ENCODE results near the gene LTBP1. TPM values are rescaled to one million over a fixed set of nuclear protein-coding genes. Genes with fewer than 3 reads are reported as not detected.

LTBP1 gene
- total and polyA plus RNA-seq, 2 experiments from 2014 or later, result 15.7 to 49.8 TPM

DNA sequence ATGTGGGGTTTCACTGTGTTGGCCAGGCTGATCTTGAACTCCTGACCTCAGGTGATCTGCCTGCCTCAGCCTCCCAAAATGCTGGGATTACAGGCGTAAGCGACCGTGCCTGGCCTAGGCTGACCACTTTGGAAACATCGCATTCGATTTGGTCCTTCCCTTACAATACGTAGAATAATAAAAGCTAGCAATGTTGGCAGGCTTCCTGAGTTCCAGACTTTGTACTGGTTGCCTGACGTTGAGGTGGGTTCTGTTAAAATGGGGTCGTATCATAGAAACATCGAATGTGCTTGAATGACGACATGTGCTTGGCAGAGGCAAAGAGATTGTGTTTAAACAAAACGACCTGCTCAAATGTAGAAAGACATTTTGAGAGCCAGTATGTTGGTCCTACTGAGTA, 56.1 kb downstream of the LTBP1 start (continued):
- TF ChIP-seq, protein P1, sequence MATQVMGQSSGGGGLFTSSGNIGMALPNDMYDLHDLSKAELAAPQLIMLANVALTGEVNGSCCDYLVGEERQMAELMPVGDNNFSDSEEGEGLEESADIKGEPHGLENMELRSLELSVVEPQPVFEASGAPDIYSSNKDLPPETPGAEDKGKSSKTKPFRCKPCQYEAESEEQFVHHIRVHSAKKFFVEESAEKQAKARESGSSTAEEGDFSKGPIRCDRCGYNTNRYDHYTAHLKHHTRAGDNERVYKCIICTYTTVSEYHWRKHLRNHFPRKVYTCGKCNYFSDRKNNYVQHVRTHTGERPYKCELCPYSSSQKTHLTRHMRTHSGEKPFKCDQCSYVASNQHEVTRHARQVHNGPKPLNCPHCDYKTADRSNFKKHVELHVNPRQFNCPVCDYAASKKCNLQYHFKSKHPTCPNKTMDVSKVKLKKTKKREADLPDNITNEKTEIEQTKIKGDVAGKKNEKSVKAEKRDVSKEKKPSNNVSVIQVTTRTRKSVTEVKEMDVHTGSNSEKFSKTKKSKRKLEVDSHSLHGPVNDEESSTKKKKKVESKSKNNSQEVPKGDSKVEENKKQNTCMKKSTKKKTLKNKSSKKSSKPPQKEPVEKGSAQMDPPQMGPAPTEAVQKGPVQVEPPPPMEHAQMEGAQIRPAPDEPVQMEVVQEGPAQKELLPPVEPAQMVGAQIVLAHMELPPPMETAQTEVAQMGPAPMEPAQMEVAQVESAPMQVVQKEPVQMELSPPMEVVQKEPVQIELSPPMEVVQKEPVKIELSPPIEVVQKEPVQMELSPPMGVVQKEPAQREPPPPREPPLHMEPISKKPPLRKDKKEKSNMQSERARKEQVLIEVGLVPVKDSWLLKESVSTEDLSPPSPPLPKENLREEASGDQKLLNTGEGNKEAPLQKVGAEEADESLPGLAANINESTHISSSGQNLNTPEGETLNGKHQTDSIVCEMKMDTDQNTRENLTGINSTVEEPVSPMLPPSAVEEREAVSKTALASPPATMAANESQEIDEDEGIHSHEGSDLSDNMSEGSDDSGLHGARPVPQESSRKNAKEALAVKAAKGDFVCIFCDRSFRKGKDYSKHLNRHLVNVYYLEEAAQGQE (IDR thresholded peaks at IDR 0.05; ENCODE audit: unreplicated experiment), result no peak
- TF ChIP-seq ZNF331 (CRISPR knock-in tag; IDR thresholded peaks at IDR 0.05; ENCODE audit: low read depth) (no peak), NANOG (IDR thresholded peaks at IDR 0.05; ENCODE audit: borderline replicate concordance) (no peak), JUNB (IDR thresholded peaks at IDR 0.05; ENCODE audit: unreplicated experiment) (no peak)

DNA sequence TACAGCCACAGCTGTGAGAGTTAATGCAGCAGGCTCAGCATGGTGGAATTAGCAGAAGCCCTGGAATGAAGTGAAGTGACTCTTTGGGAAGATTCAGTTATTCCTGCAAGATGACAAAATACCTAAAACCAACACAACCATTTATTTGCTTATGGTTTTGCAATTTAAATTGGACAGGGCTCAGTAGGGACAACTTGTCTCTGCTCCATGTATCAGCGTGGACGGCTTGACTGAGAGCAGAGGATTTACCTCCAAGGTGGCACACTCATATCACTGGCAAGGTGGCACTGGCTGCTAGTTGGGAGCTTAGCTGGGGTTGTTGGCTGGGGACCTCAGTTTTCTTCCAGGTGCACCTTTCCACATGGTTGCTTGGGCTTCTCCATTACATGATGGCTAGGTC, 58.3 kb downstream of the LTBP1 start:
- H3K9me3 Mint-ChIP-seq, result no peaks in the 10 kb centered on the region
- no peak overlapping the region for H3K27ac ChIP-seq (ENCODE audit: low read depth)
- no peaks in the 10 kb centered on the region for H3K27me3 ChIP-seq (ENCODE audit: insufficient read depth)
- no peaks in the 10 kb centered on the region; the same call in 2 of the 3 replicates for H3K4me1 Mint-ChIP-seq
- no peak overlapping the region for H2AFZ ChIP-seq
- H4K20me1 ChIP-seq (replicated peaks; ENCODE audit: insufficient read depth), result no peaks in the 10 kb centered on the region
- DNase-seq (ENCODE audit: low spot score) (no peak), ATAC-seq (no peak)
- H3K27me3 Mint-ChIP-seq (ENCODE audit: insufficient read depth, low read depth, poor library complexity), result peaks cover 5% of the 10 kb centered on the region
- H3K4me2 ChIP-seq, result no peak overlapping the region
- TF ChIP-seq STAT1 (IDR thresholded peaks at IDR 0.05; ENCODE audit: unreplicated experiment), result no peak
- TF ChIP-seq, protein P2, sequence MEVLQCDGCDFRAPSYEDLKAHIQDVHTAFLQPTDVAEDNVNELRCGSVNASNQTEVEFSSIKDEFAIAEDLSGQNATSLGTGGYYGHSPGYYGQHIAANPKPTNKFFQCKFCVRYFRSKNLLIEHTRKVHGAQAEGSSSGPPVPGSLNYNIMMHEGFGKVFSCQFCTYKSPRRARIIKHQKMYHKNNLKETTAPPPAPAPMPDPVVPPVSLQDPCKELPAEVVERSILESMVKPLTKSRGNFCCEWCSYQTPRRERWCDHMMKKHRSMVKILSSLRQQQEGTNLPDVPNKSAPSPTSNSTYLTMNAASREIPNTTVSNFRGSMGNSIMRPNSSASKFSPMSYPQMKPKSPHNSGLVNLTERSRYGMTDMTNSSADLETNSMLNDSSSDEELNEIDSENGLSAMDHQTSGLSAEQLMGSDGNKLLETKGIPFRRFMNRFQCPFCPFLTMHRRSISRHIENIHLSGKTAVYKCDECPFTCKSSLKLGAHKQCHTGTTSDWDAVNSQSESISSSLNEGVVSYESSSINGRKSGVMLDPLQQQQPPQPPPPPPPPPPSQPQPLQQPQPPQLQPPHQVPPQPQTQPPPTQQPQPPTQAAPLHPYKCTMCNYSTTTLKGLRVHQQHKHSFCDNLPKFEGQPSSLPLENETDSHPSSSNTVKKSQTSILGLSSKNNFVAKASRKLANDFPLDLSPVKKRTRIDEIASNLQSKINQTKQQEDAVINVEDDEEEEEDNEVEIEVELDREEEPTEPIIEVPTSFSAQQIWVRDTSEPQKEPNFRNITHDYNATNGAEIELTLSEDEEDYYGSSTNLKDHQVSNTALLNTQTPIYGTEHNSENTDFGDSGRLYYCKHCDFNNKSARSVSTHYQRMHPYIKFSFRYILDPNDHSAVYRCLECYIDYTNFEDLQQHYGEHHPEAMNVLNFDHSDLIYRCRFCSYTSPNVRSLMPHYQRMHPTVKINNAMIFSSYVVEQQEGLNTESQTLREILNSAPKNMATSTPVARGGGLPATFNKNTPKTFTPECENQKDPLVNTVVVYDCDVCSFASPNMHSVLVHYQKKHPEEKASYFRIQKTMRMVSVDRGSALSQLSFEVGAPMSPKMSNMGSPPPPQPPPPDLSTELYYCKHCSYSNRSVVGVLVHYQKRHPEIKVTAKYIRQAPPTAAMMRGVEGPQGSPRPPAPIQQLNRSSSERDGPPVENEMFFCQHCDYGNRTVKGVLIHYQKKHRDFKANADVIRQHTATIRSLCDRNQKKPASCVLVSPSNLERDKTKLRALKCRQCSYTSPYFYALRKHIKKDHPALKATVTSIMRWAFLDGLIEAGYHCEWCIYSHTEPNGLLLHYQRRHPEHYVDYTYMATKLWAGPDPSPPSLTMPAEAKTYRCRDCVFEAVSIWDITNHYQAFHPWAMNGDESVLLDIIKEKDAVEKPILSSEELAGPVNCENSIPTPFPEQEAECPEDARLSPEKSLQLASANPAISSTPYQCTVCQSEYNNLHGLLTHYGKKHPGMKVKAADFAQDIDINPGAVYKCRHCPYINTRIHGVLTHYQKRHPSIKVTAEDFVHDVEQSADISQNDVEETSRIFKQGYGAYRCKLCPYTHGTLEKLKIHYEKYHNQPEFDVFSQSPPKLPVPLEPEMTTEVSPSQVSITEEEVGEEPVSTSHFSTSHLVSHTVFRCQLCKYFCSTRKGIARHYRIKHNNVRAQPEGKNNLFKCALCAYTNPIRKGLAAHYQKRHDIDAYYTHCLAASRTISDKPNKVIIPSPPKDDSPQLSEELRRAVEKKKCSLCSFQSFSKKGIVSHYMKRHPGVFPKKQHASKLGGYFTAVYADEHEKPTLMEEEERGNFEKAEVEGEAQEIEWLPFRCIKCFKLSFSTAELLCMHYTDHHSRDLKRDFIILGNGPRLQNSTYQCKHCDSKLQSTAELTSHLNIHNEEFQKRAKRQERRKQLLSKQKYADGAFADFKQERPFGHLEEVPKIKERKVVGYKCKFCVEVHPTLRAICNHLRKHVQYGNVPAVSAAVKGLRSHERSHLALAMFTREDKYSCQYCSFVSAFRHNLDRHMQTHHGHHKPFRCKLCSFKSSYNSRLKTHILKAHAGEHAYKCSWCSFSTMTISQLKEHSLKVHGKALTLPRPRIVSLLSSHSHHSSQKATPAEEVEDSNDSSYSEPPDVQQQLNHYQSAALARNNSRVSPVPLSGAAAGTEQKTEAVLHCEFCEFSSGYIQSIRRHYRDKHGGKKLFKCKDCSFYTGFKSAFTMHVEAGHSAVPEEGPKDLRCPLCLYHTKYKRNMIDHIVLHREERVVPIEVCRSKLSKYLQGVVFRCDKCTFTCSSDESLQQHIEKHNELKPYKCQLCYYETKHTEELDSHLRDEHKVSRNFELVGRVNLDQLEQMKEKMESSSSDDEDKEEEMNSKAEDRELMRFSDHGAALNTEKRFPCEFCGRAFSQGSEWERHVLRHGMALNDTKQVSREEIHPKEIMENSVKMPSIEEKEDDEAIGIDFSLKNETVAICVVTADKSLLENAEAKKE (CRISPR knock-in tag; IDR thresholded peaks at IDR 0.05), result no peak
- TF ChIP-seq EZH2phosphoT487 (IDR thresholded peaks at IDR 0.05; ENCODE audit: unreplicated experiment), result no peak
- no peak for TF ChIP-seq JUNB (IDR thresholded peaks at IDR 0.05; ENCODE audit: unreplicated experiment)
- TF ChIP-seq, protein P1 (IDR thresholded peaks at IDR 0.05; ENCODE audit: unreplicated experiment), result no peak
- TF ChIP-seq NANOG (IDR thresholded peaks at IDR 0.05; ENCODE audit: borderline replicate concordance), result no peak
- TF ChIP-seq ZNF331 (CRISPR knock-in tag; IDR thresholded peaks at IDR 0.05; ENCODE audit: low read depth), result no peak
- TF ChIP-seq EZH2 (IDR thresholded peaks at IDR 0.05; ENCODE audit: low read depth, unreplicated experiment), result no peak
- no peak for TF ChIP-seq POLR2AphosphoS5 (IDR thresholded peaks at IDR 0.05; ENCODE audit: low read depth)
- TF ChIP-seq, protein P3, sequence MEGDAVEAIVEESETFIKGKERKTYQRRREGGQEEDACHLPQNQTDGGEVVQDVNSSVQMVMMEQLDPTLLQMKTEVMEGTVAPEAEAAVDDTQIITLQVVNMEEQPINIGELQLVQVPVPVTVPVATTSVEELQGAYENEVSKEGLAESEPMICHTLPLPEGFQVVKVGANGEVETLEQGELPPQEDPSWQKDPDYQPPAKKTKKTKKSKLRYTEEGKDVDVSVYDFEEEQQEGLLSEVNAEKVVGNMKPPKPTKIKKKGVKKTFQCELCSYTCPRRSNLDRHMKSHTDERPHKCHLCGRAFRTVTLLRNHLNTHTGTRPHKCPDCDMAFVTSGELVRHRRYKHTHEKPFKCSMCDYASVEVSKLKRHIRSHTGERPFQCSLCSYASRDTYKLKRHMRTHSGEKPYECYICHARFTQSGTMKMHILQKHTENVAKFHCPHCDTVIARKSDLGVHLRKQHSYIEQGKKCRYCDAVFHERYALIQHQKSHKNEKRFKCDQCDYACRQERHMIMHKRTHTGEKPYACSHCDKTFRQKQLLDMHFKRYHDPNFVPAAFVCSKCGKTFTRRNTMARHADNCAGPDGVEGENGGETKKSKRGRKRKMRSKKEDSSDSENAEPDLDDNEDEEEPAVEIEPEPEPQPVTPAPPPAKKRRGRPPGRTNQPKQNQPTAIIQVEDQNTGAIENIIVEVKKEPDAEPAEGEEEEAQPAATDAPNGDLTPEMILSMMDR (conservative IDR thresholded peaks at IDR 0.05; ENCODE audit: low read depth in 2 of 2), result no peak
- no peak overlapping the region for H3K4me3 ChIP-seq
- no peak overlapping the region for H3K27ac Mint-ChIP-seq
- H3K4me3 Mint-ChIP-seq, result no peak overlapping the region
- H3F3A ChIP-seq (replicated peaks; ENCODE audit: low read depth), result no peaks in the 10 kb centered on the region
- no peaks in the 10 kb centered on the region for H3K9me2 ChIP-seq (ENCODE audit: insufficient read depth)
- no peaks in the 10 kb centered on the region for H3K36me3 Mint-ChIP-seq (ENCODE audit: low read depth)
- H3K79me2 ChIP-seq (replicated peaks; ENCODE audit: insufficient read depth), result no peaks in the 10 kb centered on the region
- no peaks in the 10 kb centered on the region for H3K36me3 ChIP-seq (ENCODE audit: insufficient read depth)
- no peaks in the 10 kb centered on the region for H3K4me1 ChIP-seq (ENCODE audit: insufficient read depth)

All from GM23338 (cell line).